ENCODE data around the gene TEX52.
A peak's percentile ranks its signal among the peaks of the same experiment; 100 is the strongest.
"Not testable (repeated sequence)": the region's sequence is repeated elsewhere in the genome, so short reads cannot be mapped to it uniquely, and the experiment has no call there.

The TEX52 gene

GRCh38 chr12:2868986-2869632 is 12.3 kb upstream of the TEX52 start:
- not testable (repeated sequence) for DNase-seq (ENCODE audit: low read depth in 2 of 3, low spot score in 1 of 3)

- no peak for DNase-seq (ENCODE audit: low read depth in 2 of 3, low spot score in 1 of 3)
Measured at GRCh38 chr12:2864198-2864597, 7.4 kb upstream of the TEX52 start.

GRCh38 chr12:2863402-2863801 is 6.6 kb upstream of the TEX52 start:
- not testable (repeated sequence) for DNase-seq (ENCODE audit: low read depth in 2 of 3, low spot score in 1 of 3)

GRCh38 chr12:2862876-2863275 is 6.0 kb upstream of the TEX52 start:
- DNase-seq (ENCODE audit: low read depth in 2 of 3, low spot score in 1 of 3) = no peak

GRCh38 chr12:2860170-2860569 is 3.3 kb upstream of the TEX52 start:
- no peak for DNase-seq (ENCODE audit: low read depth in 2 of 3, low spot score in 1 of 3)

- DNase-seq (ENCODE audit: low read depth in 2 of 3, low spot score in 1 of 3) = no peak
Measured at GRCh38 chr12:2858944-2859421, 2.1 kb upstream of the TEX52 start.

- no peak for DNase-seq (ENCODE audit: low read depth in 2 of 3, low spot score in 1 of 3)
Measured at GRCh38 chr12:2858334-2858733, 1.5 kb upstream of the TEX52 start.

- no peak for DNase-seq (ENCODE audit: low read depth in 2 of 3, low spot score in 1 of 3)
Measured at GRCh38 chr12:2857576-2857975, 737 bp upstream of the TEX52 start.

GRCh38 chr12:2856051-2856450 is 788 bp downstream of the TEX52 start:
- no peak for DNase-seq (ENCODE audit: low read depth in 2 of 3, low spot score in 1 of 3)

GRCh38 chr12:2855546-2855945 is 1.3 kb downstream of the TEX52 start:
- no peak for DNase-seq (ENCODE audit: low read depth in 2 of 3, low spot score in 1 of 3)

GRCh38 chr12:2854669-2855453 is 2.0 kb downstream of the TEX52 start:
- DNase-seq (ENCODE audit: low read depth in 2 of 3, low spot score in 1 of 3) = no peak

- peak; percentile 18 to 50 (median 37) for DNase-seq (ENCODE audit: low read depth in 2 of 3, low spot score in 1 of 3)
Measured at GRCh38 chr12:2853626-2854025, 3.2 kb downstream of the TEX52 start.

- no peak for DNase-seq (ENCODE audit: low read depth in 2 of 3, low spot score in 1 of 3)
Measured at GRCh38 chr12:2851931-2852330, 4.9 kb downstream of the TEX52 start.

GRCh38 chr12:2845280-2845679 is 11.6 kb downstream of the TEX52 start:
- DNase-seq (ENCODE audit: low read depth in 2 of 3, low spot score in 1 of 3) = no peak

- no peak for DNase-seq (ENCODE audit: low read depth in 2 of 3, low spot score in 1 of 3)
Measured at GRCh38 chr12:2844786-2845185, 12.1 kb downstream of the TEX52 start.

GRCh38 chr12:2842948-2843347 is 13.9 kb downstream of the TEX52 start:
- no peak for DNase-seq (ENCODE audit: low read depth in 2 of 3, low spot score in 1 of 3)

GRCh38 chr12:2841056-2841650 is 15.7 kb downstream of the TEX52 start:
- DNase-seq (ENCODE audit: low read depth in 2 of 3, low spot score in 1 of 3) = no peak

- DNase-seq (ENCODE audit: low read depth in 2 of 3, low spot score in 1 of 3) = no peak
Measured at GRCh38 chr12:2836574-2836973, 20.3 kb downstream of the TEX52 start.

GRCh38 chr12:2835691-2836403 is 21.0 kb downstream of the TEX52 start:
- DNase-seq (ENCODE audit: low read depth in 2 of 3, low spot score in 1 of 3) = no peak

GRCh38 chr12:2834581-2835491 is 22.0 kb downstream of the TEX52 start, which contains the start of gene NRIP2:
Gene NRIP2 (minus strand): TSS chr12:2835035. CDS start chr12:2834983, 52 bp downstream.
- no peak for DNase-seq (ENCODE audit: low read depth in 2 of 3, low spot score in 1 of 3)

Data from stimulated activated CD4-positive, alpha-beta T cell treated with anti-CD3 and anti-CD28 coated beads, Interleukin-12 subunit alpha, Interleukin-12 subunit beta, amount 100 ng/mL, for 48 hours (primary cell).